Calu3 (cell line): Measurements from ENCODE around the gene PCCB. TPM values are rescaled to one million over a fixed set of nuclear protein-coding genes. Genes with fewer than 3 reads are reported as not detected.

Experiments used
- BruUV-seq: library from RNA; stranded (reverse); fragments of 400-500 nt; replicated peaks from 2 replicates; lab custom pipeline; 2021; lab: Mats Ljungman, UMichigan
- CTCF ChIA-PET: fragments of 300-600 bp; sonication (Branson Sonifier 250); formaldehyde crosslinking; loops from one replicate; lab custom pipeline; 2022; ENCODE audit warnings: antibody characterized with exemption; lab: Charles Lee
- DNase-seq: peaks from one replicate; pipeline ENCODE4 v3.0.0; 2022
- H3K27ac Mint-ChIP-seq: one replicate; pipeline ENCODE4 v1.8.0; 2022; ENCODE audit warnings: mixed read lengths; ENCODE audit not compliant: unreplicated experiment
- H3K27me3 Mint-ChIP-seq: one replicate; pipeline ENCODE4 v1.8.0; 2022; ENCODE audit warnings: mixed read lengths; ENCODE audit not compliant: unreplicated experiment
- H3K36me3 Mint-ChIP-seq: one replicate; pipeline ENCODE4 v1.8.0; 2022; ENCODE audit warnings: mild to moderate bottlenecking, moderate library complexity, mixed read lengths; ENCODE audit not compliant: insufficient read depth, unreplicated experiment
- H3K4me1 Mint-ChIP-seq: one replicate; pipeline ENCODE4 v1.8.0; 2022; ENCODE audit warnings: mild to moderate bottlenecking, low read depth, mixed read lengths; ENCODE audit not compliant: unreplicated experiment
- H3K4me3 Mint-ChIP-seq: one replicate; pipeline ENCODE4 v1.8.0; 2022; ENCODE audit warnings: mild to moderate bottlenecking, low read depth, moderate library complexity, mixed read lengths; ENCODE audit not compliant: unreplicated experiment
- H3K9me3 Mint-ChIP-seq: one replicate; pipeline ENCODE4 v1.8.0; 2022; ENCODE audit warnings: low read depth, mixed read lengths; ENCODE audit not compliant: unreplicated experiment
- intact Hi-C: fragments of 100-400 bp; cut with micrococcal nuclease; formaldehyde crosslinking; loops from one replicate; pipeline ENCODE4 v1.10.0; 2022; ENCODE audit not compliant: unreplicated experiment
- total RNA-seq: library from RNA; stranded (reverse); gene quantifications from 2 replicates; pipeline ENCODE4 v1.2.3, GENCODE V29; 2022
- TF ChIP-seq, protein P1 (sequence below): fragments of 200-600 bp; IDR thresholded peaks from one replicate; pipeline ENCODE4 v1.8.0; 2022; ENCODE audit warnings: antibody characterized with exemption; ENCODE audit not compliant: unreplicated experiment

Gene PCCB
- total RNA-seq, 1 experiment from 2014 or later: 52.3 TPM

DNA sequence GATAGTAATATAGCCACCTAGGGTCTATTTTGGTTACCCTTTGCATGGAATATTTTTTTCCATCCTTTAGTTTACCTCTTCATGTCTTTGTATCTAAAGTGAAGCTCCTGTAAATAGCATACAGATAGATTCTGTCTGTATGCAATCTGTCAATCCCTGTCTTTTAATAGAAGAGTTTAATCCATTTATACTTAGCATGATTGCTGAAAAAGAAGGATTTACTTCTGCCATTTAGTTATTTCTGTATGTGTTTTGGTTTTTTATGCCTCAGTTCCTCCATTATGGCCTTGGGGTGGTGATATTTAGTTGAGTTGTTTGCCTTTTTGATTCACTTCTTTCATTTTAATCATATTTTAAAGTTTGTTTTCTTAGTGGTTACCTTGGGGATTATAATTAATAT lies 29.0 kb downstream of the PCCB start:
- no TSS peak for BruUV-seq
- peaks cover 5% of the 10 kb centered on the region for H3K36me3 Mint-ChIP-seq
- H3K4me3 Mint-ChIP-seq: no peak overlapping the region
- intact Hi-C loops: no loop called here
- H3K27ac Mint-ChIP-seq: no peak overlapping the region
- CTCF ChIA-PET: no interaction called here
- no peaks in the 10 kb centered on the region for H3K27me3 Mint-ChIP-seq
- DNase-seq: no peak
- TF ChIP-seq, protein P1, sequence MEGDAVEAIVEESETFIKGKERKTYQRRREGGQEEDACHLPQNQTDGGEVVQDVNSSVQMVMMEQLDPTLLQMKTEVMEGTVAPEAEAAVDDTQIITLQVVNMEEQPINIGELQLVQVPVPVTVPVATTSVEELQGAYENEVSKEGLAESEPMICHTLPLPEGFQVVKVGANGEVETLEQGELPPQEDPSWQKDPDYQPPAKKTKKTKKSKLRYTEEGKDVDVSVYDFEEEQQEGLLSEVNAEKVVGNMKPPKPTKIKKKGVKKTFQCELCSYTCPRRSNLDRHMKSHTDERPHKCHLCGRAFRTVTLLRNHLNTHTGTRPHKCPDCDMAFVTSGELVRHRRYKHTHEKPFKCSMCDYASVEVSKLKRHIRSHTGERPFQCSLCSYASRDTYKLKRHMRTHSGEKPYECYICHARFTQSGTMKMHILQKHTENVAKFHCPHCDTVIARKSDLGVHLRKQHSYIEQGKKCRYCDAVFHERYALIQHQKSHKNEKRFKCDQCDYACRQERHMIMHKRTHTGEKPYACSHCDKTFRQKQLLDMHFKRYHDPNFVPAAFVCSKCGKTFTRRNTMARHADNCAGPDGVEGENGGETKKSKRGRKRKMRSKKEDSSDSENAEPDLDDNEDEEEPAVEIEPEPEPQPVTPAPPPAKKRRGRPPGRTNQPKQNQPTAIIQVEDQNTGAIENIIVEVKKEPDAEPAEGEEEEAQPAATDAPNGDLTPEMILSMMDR: no peak
- H3K9me3 Mint-ChIP-seq: peaks cover 12% of the 10 kb centered on the region
- no peaks in the 10 kb centered on the region for H3K4me1 Mint-ChIP-seq

DNA sequence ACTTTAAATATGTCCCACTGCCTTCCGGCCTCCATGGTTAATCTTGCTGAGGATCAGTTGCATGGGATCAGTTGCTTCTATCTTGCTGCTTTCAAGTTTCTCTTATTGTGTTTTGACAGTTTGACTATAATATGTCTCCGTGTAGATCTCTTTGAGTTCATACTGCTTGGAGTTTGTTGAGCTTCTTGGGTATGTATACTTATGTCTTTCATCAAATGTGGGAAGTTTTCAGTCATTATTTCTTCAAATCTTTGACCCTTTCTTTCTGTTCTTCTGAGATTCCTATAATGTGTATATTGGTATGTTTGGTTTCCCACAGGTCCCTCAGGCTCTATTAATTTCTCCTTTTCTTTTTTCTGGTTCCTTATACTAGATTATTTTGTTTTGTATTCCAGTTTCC lies 30.8 kb downstream of the PCCB start:
- Mint-ChIP-seq H3K9me3 (peaks cover 12% of the 10 kb centered on the region), H3K27ac (no peak overlapping the region), H3K4me3 (no peak overlapping the region), H3K27me3 (no peaks in the 10 kb centered on the region), H3K36me3 (peaks cover 5% of the 10 kb centered on the region), H3K4me1 (no peaks in the 10 kb centered on the region)
- no peak for DNase-seq
- TF ChIP-seq, protein P1: no peak
- CTCF ChIA-PET: no interaction called here
- intact Hi-C loops: no loop called here
- no TSS peak for BruUV-seq

DNA sequence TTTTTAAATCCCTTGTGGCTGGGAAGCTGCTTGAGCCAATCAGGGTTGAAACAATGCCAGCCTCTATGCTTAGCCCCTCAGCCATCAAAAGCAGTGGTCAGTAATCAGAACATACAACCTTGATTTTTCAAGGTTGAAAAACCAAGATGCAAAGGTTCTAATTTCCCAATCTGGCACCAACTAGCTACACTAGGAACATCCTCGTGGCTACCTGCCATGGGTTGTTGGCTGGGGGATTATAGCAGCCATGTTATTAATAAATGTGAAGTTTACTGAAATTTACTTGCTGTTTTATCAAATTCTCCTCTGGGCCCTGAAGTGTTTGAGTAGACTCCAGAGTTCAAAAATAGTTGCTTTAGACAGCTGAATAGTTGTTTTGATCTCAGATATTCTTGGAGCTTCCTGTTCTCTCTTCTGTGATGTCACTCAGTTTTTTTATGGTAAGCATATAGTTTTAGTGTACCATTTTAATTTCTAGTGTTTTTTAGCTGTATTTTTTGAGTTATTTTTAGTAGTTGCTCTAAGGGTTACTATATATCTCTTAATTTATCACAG lies 31.9 kb downstream of the PCCB start:
- no peak overlapping the region for H3K27ac Mint-ChIP-seq
- no TSS peak for BruUV-seq
- no peak for DNase-seq
- H3K9me3 Mint-ChIP-seq: peaks cover 12% of the 10 kb centered on the region
- intact Hi-C loops: no loop called here
- H3K27me3 Mint-ChIP-seq: no peaks in the 10 kb centered on the region
- no peak overlapping the region for H3K4me3 Mint-ChIP-seq
- H3K4me1 Mint-ChIP-seq: no peaks in the 10 kb centered on the region
- TF ChIP-seq, protein P1: no peak
- peaks cover 6% of the 10 kb centered on the region for H3K36me3 Mint-ChIP-seq
- CTCF ChIA-PET: no interaction called here

DNA sequence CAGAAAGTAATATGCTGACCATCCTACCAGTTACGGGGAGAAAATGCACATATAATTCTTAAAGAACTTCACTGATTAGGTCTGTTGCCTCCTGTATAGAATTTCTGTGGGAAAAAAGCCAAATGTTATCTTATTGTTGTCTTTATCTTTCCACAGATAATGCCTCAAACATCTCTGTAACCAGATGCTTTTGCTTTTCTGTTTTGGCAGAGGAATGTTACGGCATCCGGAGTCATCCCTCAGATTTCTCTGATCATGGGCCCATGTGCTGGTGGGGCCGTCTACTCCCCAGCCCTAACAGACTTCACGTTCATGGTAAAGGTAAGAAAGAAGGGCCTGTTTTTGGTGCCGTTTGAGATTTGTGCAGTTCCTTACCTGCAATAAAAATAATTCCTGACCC lies 33.5 kb downstream of the PCCB start:
- TF ChIP-seq, protein P1: no peak
- DNase-seq: no peak
- Mint-ChIP-seq H3K27me3 (no peaks in the 10 kb centered on the region), H3K4me3 (no peak overlapping the region), H3K27ac (no peak overlapping the region), H3K9me3 (peaks cover 12% of the 10 kb centered on the region), H3K36me3 (peaks cover 10% of the 10 kb centered on the region), H3K4me1 (no peaks in the 10 kb centered on the region)
- BruUV-seq: no TSS peak
- intact Hi-C loops: no loop called here
- CTCF ChIA-PET: no interaction called here
